Activated naive CD4-positive, alpha-beta T cell treated with anti-CD3 and anti-CD28 coated beads, Interleukin-2, amount 50 U/mL, for 72 hours (primary cell): ENCODE measurements around the gene CDKN2B-AS1. TPM values are rescaled to one million over a fixed set of nuclear protein-coding genes. Genes with fewer than 3 reads are reported as not detected.
"Not testable (repeated sequence)": the region's sequence is repeated elsewhere in the genome, so short reads cannot be mapped to it uniquely, and the experiment has no call there.

Experiments used
- ATAC-seq, 2 donors: fragments of 150-1000 bp; cut with Tn5 transposase; 2 replicates each; pipeline ENCODE4 v1.10.0; 2021; ENCODE audit warnings: mild to moderate bottlenecking in 2 of 2, moderate library complexity in 2 of 2
- DNase-seq, 2 donors: peaks; one replicate each; pipeline ENCODE4 v3.0.0; 2021 to 2022; ENCODE audit warnings: low spot score in 2 of 2
- H3K27ac Mint-ChIP-seq, 2 donors: one replicate each; pipeline ENCODE4 v1.8.0; 2022; ENCODE audit warnings: mild to moderate bottlenecking in 2 of 2, mixed read lengths in 2 of 2
- H3K36me3 Mint-ChIP-seq, 2 donors: one replicate each; pipeline ENCODE4 v1.8.0; 2022; ENCODE audit warnings: mixed read lengths in 2 of 2
- H3K9me3 Mint-ChIP-seq, 2 donors: one replicate each; pipeline ENCODE4 v1.8.0; 2022; ENCODE audit warnings: mixed read lengths in 2 of 2
- total RNA-seq, 2 donors: library from RNA; stranded (reverse); gene quantifications; one replicate each; pipeline ENCODE4 v1.2.3, GENCODE V29; 2022

Gene CDKN2B-AS1
- total RNA-seq, 2 donors from 2014 or later = 0.20 TPM; not detected in 1

DNA sequence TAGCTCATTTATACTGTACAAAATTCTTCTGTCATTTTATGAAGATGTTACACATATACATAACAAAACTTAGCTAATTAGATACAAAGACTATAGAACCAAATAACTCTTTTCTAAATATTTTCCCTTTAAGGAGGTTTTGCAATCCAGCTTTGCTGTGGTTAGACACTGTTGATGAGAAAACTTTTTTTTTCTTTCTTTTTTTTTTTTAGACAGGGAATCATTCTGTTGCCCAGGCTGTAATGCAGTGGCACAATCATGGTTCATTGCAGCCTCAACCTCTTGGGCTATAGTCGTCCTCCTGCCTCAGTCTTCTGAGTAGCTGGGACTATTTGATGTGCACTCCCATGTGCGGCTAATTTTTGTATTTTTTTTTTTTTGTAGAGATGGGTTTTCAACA is 53.0 kb downstream of the CDKN2B-AS1 start:
- H3K27ac Mint-ChIP-seq = no peak overlapping the region
- no peak for DNase-seq
- H3K36me3 Mint-ChIP-seq = no peaks in the 10 kb centered on the region
- H3K9me3 Mint-ChIP-seq = no peaks in the 10 kb centered on the region
- ATAC-seq = no peak

DNA sequence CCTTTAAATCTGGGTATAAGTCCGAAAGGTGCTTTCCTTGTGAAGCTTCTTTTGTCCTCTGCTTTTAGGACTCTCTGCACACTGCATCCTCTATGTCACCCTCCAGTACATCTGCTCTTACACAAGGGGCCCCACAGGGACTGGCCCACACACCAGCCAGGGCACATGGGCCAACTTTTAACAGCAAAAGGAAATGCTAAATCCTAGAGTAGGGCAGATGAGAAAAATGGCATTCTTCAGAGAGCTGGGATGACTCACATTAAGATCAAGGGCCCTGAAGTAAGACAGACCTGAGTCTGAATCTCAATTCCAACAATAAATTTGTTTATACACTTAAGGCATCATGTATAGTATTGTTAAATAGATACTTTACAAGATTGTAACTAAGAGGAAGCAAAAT is 54.8 kb downstream of the CDKN2B-AS1 start:
- DNase-seq = no peak

DNA sequence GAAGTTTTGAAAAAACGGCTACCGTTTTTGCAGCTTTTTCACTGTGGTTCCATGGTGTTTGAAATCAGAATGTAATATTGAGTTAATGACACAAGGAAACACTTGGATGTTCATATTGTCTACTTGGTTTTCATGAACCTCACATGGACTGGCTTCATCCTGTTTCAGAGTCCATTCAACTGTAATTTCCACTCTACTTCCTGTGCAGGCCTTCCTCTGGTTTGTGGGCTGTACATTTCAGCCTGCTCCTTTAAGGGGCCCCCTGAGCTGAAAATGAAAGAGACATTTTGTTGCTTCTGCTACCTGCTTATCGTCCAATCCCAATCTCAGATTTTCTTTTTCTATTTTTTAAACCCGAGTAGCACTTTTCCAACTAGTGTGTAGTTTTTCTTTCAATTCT is 56.3 kb downstream of the CDKN2B-AS1 start:
- H3K36me3 Mint-ChIP-seq = no peaks in the 10 kb centered on the region
- H3K27ac Mint-ChIP-seq = no peak overlapping the region
- DNase-seq (no peak), ATAC-seq (no peak)
- no peaks in the 10 kb centered on the region for H3K9me3 Mint-ChIP-seq

More for the DNA sequence above, 54.8 kb downstream of the CDKN2B-AS1 start:
- H3K9me3 Mint-ChIP-seq = no peaks in the 10 kb centered on the region
- no peaks in the 10 kb centered on the region for H3K36me3 Mint-ChIP-seq
- H3K27ac Mint-ChIP-seq = no peak overlapping the region
- no peak for ATAC-seq

DNA sequence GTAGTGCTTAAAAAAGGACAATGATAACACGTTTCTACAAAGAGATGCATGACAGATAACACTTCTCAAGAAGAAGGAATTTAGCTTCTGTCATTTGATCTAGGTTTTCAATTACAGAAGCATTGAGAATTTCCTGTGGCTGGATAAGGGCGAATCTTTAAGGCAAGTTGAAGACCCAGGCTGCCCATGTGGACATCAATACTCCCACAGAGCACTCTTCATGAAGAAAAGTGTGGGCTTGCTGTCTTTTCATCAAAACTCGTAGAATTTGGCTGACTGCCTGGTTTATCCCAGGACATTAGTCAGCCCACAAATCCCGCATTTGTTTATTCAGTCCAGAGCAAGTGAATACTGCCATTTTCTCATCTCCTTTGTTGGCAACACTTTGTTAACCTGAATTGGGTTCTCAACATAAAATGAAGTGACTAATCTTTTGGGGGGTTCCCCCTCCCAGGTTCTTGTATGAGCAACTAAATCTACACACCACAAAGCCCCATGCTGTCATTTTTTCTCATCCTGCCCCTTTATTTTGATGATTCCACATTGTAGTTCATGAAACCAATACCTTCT is 57.9 kb downstream of the CDKN2B-AS1 start:
- DNase-seq = peak in 1 of 2 donors; percentile 42
- Mint-ChIP-seq H3K27ac (peak overlapping the region in 1 of 2 donors; percentile 77), H3K36me3 (no peaks in the 10 kb centered on the region), H3K9me3 (no peaks in the 10 kb centered on the region)
- ATAC-seq = peak; percentile 96 to 97

DNA sequence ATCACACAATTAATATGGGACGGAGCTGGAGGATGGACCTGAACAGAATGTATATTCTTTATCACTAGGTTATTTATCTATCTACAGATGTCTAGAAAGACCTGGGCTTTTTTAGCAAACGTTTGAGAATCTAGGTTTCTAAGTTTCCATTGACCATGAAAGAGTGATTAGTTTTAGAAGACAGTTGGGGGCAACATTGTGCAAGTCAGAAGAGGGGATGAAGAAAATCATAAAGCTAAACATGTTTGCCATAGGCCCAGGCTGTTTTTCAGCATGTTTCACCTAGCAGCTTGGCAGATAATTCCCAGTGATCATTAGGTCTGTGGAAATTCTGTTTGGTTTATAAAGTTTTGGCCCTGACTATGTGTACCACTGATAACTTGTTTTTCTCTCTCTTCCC is 58.6 kb downstream of the CDKN2B-AS1 start:
- Mint-ChIP-seq H3K9me3 (no peaks in the 10 kb centered on the region), H3K27ac (peak overlapping the region in 1 of 2 donors; percentile 77), H3K36me3 (no peaks in the 10 kb centered on the region)
- peak in 1 of 2 donors; percentile 2 for ATAC-seq
- no peak for DNase-seq

DNA sequence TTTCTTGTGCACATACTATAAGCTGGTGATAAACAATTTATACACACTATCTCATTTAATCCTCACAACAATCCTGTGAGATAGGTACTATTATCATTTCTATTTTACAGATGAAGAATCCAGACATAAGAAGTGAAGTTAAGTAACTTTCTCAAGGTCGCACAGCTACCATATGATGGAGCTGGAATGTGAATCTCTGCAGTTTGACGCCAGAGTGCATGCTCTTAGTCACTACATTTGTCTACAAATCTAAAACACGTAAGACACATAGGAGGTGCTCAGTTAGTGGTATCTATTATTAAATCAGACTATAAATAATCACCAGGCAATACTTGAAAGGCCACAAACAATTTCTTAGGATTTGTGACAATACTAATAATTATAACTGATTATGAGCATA is 59.5 kb downstream of the CDKN2B-AS1 start:
- no peak for ATAC-seq
- H3K27ac Mint-ChIP-seq = no peak overlapping the region
- no peaks in the 10 kb centered on the region for H3K36me3 Mint-ChIP-seq
- H3K9me3 Mint-ChIP-seq = no peaks in the 10 kb centered on the region
- DNase-seq = no peak

DNA sequence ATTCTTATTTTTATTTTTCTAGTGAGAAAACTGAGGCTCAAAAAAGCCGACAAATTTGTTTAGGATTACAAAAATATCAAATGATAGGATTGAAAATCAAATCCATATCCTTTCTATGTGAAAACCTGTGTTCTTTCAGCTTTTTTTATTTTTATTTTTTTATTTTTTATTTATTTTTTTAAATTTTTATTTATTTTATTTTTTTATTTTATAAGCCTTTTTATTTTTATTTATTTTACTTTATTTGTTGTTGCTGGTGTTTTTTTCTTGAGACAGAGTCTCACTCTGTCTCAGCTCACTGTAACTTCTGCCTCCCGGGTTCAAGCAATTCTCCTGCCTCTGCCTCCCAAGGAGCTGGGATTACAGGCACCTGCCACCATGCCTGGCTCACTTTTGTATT is 59.9 kb downstream of the CDKN2B-AS1 start:
- ATAC-seq = no peak
- H3K36me3 Mint-ChIP-seq = no peaks in the 10 kb centered on the region
- no peak overlapping the region for H3K27ac Mint-ChIP-seq
- no peaks in the 10 kb centered on the region for H3K9me3 Mint-ChIP-seq
- no peak for DNase-seq

DNA sequence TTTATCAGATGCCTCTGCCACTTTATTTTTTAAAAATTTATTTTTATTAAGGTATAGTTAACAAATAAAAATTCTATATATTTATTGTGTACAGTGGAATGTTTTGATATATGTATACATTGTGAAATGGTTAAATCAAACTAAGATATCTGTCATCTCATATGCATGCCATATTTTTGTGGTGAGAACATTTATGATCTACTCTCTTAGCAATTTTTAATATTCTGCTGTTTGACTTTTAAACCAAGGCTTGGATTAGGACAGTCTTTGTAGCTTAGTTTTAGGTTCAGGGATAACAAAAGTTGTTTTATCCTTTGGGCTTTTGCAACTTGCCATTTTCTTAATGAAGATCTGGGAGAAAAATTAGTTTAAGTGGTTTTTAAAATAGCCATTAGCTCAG is 60.5 kb downstream of the CDKN2B-AS1 start:
- DNase-seq (no peak), ATAC-seq (no peak)
- H3K9me3 Mint-ChIP-seq = no peaks in the 10 kb centered on the region
- no peak overlapping the region for H3K27ac Mint-ChIP-seq
- H3K36me3 Mint-ChIP-seq = no peaks in the 10 kb centered on the region

DNA sequence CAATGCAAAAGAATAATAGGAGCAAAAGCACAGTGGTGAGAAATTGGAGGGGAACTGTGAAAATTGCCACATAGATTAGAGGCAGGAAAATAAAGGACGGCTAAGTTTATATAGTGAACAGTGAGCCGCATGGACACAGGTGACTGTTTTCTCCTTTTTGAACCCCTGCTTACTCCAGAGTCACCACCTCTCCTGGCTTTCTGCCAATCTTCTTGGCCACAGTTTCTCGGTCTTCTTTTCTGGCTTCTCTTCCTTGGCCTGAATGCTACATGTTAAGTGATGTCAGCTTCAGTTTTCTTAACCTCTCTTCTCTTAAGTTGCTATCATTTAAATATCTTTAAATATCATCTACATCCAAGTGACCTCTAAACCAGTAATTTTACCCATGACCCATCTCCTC is 61.8 kb downstream of the CDKN2B-AS1 start:
- no peaks in the 10 kb centered on the region for H3K9me3 Mint-ChIP-seq
- ATAC-seq = no peak

DNA sequence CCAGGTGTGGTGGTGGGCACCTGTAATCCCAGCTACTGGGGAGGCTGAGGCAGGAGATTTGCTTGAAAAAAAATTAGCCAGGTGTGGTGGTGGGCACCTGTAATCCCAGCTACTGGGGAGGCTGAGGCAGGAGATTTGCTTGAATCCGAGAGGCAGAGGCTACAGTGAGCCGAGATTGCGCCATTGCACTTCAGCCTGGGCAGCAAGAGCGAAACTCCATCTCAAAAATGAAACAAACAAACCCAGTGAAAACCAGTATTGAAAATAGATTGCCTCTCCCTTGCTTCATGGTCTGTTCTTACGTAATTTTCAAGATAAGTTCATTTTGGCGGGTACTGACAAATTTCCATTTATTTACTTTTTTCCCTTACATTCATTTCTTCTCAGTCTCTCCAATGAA is 63.4 kb downstream of the CDKN2B-AS1 start:
- H3K36me3 Mint-ChIP-seq, H3K9me3 Mint-ChIP-seq, DNase-seq, ATAC-seq, H3K27ac Mint-ChIP-seq: not testable (repeated sequence)

More for the DNA sequence above, 61.8 kb downstream of the CDKN2B-AS1 start:
- DNase-seq = no peak
- Mint-ChIP-seq H3K27ac (no peak overlapping the region), H3K36me3 (peaks cover 0 to 6% of the 10 kb centered on the region in 2 donors)

DNA sequence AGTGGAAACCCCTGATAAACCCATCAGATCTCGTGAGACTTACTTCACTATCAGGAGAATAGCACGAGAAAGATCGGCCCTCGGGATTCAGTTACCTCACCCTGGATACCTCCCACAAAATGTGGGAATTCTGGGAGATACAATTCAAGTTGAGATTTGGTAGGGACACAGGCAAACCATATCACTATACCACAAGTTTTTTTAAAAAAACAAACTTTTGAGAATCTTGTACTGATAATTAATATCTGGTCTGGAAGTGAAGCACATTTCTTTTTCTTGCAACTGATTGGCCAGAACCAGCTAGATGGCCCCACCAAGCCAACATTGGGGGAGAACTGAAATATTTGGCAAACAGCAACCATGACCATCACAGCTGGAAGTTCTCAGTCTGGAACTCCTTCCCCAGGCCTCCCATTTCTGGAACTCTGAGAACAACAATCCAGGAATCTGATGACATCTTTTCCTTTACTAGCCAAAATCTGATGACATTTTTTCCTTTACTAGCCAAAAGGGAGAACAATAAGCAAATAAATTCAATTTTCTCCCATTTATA is 66.3 kb downstream of the CDKN2B-AS1 start:
- ATAC-seq (no peak), DNase-seq (no peak)
- Mint-ChIP-seq H3K9me3 (no peaks in the 10 kb centered on the region), H3K36me3 (peaks cover 0 to 6% of the 10 kb centered on the region in 2 donors), H3K27ac (no peak overlapping the region)

DNA sequence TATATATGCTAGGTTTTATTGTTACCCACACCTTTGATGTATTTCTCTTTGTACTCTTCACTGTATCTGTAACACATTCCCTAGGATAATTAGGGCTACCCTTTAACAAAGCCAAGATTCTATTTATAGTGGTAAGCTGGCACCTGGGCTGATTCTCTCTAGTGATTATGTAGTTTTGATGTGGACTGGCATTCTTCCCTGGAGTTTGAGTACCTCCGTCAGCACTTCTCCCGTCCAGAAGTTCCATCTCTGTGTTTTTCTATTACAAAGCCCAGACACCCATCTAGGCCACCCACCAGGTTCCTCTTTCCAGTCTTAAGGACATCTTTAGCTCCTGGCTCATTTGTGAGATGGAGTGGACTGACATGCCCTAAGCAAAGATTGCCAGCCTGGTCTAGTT is 70.4 kb downstream of the CDKN2B-AS1 start:
- no peak for ATAC-seq
- Mint-ChIP-seq H3K27ac (no peak overlapping the region), H3K9me3 (no peaks in the 10 kb centered on the region), H3K36me3 (peaks cover 0 to 6% of the 10 kb centered on the region in 2 donors)
- no peak for DNase-seq

DNA sequence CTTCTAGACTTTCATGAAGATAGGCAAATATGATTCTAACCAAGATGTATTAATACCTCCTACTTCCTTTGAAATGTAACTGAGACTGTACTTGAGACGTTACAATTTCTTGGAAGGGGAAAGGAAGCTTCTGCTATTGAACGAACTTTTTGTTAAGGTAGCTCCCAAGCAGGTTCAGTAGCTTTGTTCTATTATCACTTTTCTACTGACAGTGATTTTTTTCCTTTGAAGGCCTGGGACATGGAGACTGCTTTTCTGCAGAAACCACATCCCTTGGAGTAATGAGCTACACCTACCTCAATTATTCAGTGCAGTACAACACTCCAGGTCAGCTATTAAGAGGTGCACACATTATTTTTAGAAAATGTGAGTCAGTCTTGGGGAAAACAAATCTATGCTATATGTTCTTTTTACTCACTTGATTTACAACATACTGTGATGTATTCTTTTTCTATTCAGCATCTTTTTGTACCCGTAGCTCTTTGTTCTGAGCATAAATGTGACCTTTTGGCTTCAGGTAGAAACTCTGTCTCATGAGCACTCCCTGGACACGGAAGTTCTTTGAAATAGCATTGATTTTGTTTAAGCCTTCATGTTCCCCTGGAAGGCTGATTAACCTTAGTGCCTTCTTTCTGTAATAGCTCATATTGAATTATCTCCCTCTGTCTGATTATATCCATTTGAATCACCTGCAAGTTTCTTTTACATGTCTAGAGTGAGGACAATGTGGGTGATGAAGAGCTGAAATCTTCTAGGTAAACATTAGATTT is 71.0 kb downstream of the CDKN2B-AS1 start:
- H3K27ac Mint-ChIP-seq = no peak overlapping the region
- peaks cover 0 to 4% of the 10 kb centered on the region in 2 donors for H3K9me3 Mint-ChIP-seq
- H3K36me3 Mint-ChIP-seq = peaks cover 0 to under 1% of the 10 kb centered on the region in 2 donors
- ATAC-seq (peak in 1 of 2 donors; percentile 54), DNase-seq (no peak)

DNA sequence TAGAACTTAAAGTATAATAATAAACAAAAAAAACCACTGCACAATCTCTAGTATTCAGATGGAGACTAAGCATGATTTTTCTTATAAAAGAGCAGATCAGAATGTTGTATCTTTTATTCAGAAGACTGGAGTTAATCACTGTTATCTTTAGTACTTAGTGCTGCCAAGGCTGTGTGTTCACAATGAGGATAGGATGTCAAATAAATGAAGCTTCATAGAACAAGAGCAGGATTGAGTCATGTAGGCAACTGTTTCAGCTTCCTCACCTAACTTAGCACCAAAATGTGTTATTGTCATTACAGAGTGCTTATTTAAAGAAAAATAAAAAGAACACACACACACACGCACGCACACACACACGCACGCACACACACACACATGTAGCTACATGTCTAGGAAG is 72.6 kb downstream of the CDKN2B-AS1 start:
- no peak for DNase-seq
- H3K36me3 Mint-ChIP-seq = no peaks in the 10 kb centered on the region
- H3K9me3 Mint-ChIP-seq = peaks cover 0 to 4% of the 10 kb centered on the region in 2 donors
- H3K27ac Mint-ChIP-seq = no peak overlapping the region
- no peak for ATAC-seq

DNA sequence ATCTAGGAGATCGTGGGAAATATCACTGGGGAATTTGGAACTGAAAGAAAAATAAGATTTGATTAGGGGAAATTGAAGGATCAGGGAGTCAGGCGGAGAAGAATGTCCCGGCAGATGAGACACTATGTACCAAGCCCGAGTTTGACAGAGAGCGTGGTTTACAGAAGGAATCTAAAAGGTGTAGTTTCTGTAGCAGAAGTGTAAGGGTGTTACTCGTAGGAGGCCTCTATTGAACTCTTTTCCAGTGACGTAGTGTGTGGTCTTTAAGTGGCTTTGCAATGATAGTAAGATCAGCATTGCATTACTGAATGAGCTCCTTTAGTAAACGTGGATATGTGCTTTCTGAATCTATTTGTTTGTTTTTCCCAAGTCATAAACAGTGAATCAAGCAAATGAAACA is 73.8 kb downstream of the CDKN2B-AS1 start:
- Mint-ChIP-seq H3K36me3 (no peaks in the 10 kb centered on the region), H3K9me3 (peaks cover 0 to 4% of the 10 kb centered on the region in 2 donors), H3K27ac (no peak overlapping the region)
- DNase-seq (no peak), ATAC-seq (peak in 1 of 2 donors; percentile 34)

DNA sequence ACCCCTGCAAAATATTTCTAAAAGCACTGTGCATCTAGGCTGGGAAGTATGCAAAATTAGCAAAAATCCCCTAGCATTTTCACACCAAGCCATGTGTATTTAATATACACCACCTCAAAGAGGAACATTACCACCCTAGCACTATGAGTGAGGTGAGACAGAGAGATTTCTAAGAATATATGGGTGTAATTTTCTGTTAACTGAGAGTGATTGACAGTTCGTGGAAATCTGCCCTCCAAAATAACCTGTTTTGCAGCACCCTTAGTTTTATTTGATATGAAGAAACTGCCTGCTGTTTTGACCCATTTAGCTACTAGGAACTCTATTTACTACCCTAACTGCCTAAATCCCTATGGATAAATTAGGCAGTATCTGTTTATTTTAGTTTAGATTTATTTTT is 78.8 kb downstream of the CDKN2B-AS1 start:
- DNase-seq = no peak
- no peak overlapping the region for H3K27ac Mint-ChIP-seq

DNA sequence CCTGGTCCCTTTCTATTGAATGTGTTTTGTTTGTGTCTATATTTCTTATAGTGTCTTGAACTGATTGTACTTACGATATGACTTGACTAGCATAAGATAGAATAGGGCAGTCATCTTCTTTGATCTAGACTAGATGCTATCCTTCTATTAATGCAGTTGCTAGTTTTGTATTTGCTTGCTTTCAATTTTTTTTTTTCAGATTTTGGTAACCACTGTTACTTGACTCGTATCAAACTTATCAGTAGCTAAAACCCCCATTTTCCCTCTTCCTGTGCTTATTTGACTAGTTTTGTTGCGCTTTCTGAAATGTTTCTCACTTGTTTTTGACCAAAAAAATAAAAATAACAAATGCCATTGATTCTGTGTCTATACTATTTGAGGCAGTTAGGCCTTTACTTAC is 83.5 kb downstream of the CDKN2B-AS1 start:
- H3K36me3 Mint-ChIP-seq = peaks cover 2 to 6% of the 10 kb centered on the region in 2 donors
- DNase-seq (no peak), ATAC-seq (no peak)
- no peak overlapping the region for H3K27ac Mint-ChIP-seq
- H3K9me3 Mint-ChIP-seq = no peaks in the 10 kb centered on the region

More for the DNA sequence above, 78.8 kb downstream of the CDKN2B-AS1 start:
- Mint-ChIP-seq H3K9me3 (peaks cover 0 to 4% of the 10 kb centered on the region in 2 donors), H3K36me3 (peaks cover 0 to 6% of the 10 kb centered on the region in 2 donors)
- ATAC-seq = peak; percentile 20 to 76
